HG02642 (cell line): ENCODE results near the gene JAKMIP3.

ENCODE experiments used
- ATAC-seq: cut with Tn5 transposase; IDR thresholded peaks from one replicate; pipeline ENCODE4 v1.9.1; 2021; ENCODE audit warnings: mild to moderate bottlenecking; ENCODE audit not compliant: unreplicated experiment, poor library complexity

The JAKMIP3 gene

GRCh38 chr10:132065491-132066105, at the start of gene JAKMIP3:
TSS of gene JAKMIP3 (plus strand) at chr10:132065946. CDS start at chr10:132104809, 38,863 bp downstream.
- no peak for ATAC-seq

- no peak for ATAC-seq
Observed at GRCh38 chr10:132016514-132016913, 49.2 kb upstream of the JAKMIP3 start.

- ATAC-seq: no peak
Observed at GRCh38 chr10:132018446-132018845, 47.3 kb upstream of the JAKMIP3 start.

GRCh38 chr10:132019366-132019765, 46.4 kb upstream of the JAKMIP3 start:
- ATAC-seq: no peak

GRCh38 chr10:132020456-132020855, 45.3 kb upstream of the JAKMIP3 start:
- no peak for ATAC-seq

GRCh38 chr10:132021046-132021445, 44.7 kb upstream of the JAKMIP3 start:
- ATAC-seq: no peak

- ATAC-seq: no peak
Observed at GRCh38 chr10:132021504-132022143, 44.1 kb upstream of the JAKMIP3 start.

GRCh38 chr10:132022241-132022640, 43.5 kb upstream of the JAKMIP3 start:
- ATAC-seq: no peak

GRCh38 chr10:132023092-132023811, 42.5 kb upstream of the JAKMIP3 start:
- no peak for ATAC-seq

- ATAC-seq: no peak
Observed at GRCh38 chr10:132027423-132027983, 38.2 kb upstream of the JAKMIP3 start.

- no peak for ATAC-seq
Observed at GRCh38 chr10:132028706-132029105, 37.0 kb upstream of the JAKMIP3 start.

GRCh38 chr10:132030898-132031463, 34.8 kb upstream of the JAKMIP3 start:
- ATAC-seq: no peak

- no peak for ATAC-seq
Observed at GRCh38 chr10:132033632-132034031, 32.1 kb upstream of the JAKMIP3 start.

- ATAC-seq: no peak
Observed at GRCh38 chr10:132035476-132035875, 30.3 kb upstream of the JAKMIP3 start.

- ATAC-seq: no peak
Observed at GRCh38 chr10:132036153-132036886, 29.4 kb upstream of the JAKMIP3 start.

- no peak for ATAC-seq
Observed at GRCh38 chr10:132036887-132037675, 28.7 kb upstream of the JAKMIP3 start.

GRCh38 chr10:132037676-132037975, 28.1 kb upstream of the JAKMIP3 start:
- ATAC-seq: no peak

- no peak for ATAC-seq
Observed at GRCh38 chr10:132039371-132039770, 26.4 kb upstream of the JAKMIP3 start.

GRCh38 chr10:132040046-132040445, 25.7 kb upstream of the JAKMIP3 start:
- no peak for ATAC-seq

GRCh38 chr10:132041340-132041739, 24.4 kb upstream of the JAKMIP3 start:
- no peak for ATAC-seq
